ENCODE measurements around the gene RTL3. TPM values are rescaled to one million over a fixed set of nuclear protein-coding genes. Genes with fewer than 3 reads are reported as not detected.

The RTL3 gene
- polyA plus RNA-seq, 3 donors: not detected

DNA sequence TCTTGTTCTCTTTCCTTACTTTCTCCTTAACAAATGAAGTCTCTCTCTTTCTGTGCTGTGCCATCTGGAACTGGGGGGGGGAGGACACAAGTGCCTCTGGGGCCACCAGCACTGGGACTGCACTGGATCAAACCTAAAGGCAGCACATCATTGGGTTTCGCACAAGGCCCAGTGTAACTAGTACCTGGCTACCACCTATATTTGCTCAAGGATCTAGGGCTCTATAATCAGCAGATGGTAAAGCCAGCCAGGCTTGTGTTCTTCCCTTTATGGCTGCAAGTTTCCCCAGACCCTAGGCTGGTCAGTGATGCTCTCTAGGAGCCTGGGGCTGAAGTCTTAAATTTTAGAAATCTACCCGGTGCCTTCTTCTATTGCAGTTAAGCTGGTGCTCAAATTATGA, 40.1 kb downstream of the RTL3 start:
- H3K36me3 Mint-ChIP-seq: no peaks in the 10 kb centered on the region
- TF ChIP-seq, protein P1, sequence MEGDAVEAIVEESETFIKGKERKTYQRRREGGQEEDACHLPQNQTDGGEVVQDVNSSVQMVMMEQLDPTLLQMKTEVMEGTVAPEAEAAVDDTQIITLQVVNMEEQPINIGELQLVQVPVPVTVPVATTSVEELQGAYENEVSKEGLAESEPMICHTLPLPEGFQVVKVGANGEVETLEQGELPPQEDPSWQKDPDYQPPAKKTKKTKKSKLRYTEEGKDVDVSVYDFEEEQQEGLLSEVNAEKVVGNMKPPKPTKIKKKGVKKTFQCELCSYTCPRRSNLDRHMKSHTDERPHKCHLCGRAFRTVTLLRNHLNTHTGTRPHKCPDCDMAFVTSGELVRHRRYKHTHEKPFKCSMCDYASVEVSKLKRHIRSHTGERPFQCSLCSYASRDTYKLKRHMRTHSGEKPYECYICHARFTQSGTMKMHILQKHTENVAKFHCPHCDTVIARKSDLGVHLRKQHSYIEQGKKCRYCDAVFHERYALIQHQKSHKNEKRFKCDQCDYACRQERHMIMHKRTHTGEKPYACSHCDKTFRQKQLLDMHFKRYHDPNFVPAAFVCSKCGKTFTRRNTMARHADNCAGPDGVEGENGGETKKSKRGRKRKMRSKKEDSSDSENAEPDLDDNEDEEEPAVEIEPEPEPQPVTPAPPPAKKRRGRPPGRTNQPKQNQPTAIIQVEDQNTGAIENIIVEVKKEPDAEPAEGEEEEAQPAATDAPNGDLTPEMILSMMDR (IDR thresholded peaks at IDR 0.05): no peak
- H3K4me1 ChIP-seq (ENCODE audit: control insufficient read depth in 1 of 2, insufficient read depth in 2 of 2, low read length in 2 of 2): no peaks in the 10 kb centered on the region
- no peaks in the 10 kb centered on the region for H3K4me1 Mint-ChIP-seq
- H4K20me1 ChIP-seq (ENCODE audit: insufficient read depth, low read length): no peaks in the 10 kb centered on the region
- H3K36me3 ChIP-seq (replicated peaks in 1 of 2; ENCODE audit: control insufficient read depth in 1 of 2, insufficient read depth in 2 of 2, low read length in 2 of 2): no peaks in the 10 kb centered on the region
- peaks cover 0 to 7% (median 0%) of the 10 kb centered on the region in 3 donors for H3K27me3 Mint-ChIP-seq (ENCODE audit: low read depth in 3 of 3)
- H2AFZ ChIP-seq (ENCODE audit: insufficient read depth, low read depth, low read length, poor library complexity, severe bottlenecking): no peak overlapping the region
- intact Hi-C loops (cut with micrococcal nuclease): no loop called here
- no CpG with 5 or more reads among the region's 2 CpGs for whole genome bisulfite sequencing (ENCODE audit: insufficient coverage)
- H3K9me3 Mint-ChIP-seq: peaks cover 0 to 8% (median 2%) of the 10 kb centered on the region in 7 donors
- H3K27ac Mint-ChIP-seq: no peak overlapping the region
- no peak overlapping the region for H3K9ac ChIP-seq (ENCODE audit: insufficient read depth, low read length, poor library complexity, severe bottlenecking)
- no peak overlapping the region for H3K4me2 ChIP-seq (replicated peaks; ENCODE audit: extremely low read depth, low read length, poor library complexity, severe bottlenecking)
- H3K79me2 ChIP-seq (ENCODE audit: insufficient read depth, low read length): no peaks in the 10 kb centered on the region
- no peak overlapping the region for H3K4me3 Mint-ChIP-seq
- no peak for DNase-seq
- H3K9me3 ChIP-seq (replicated peaks in 1 of 2; ENCODE audit: control insufficient read depth in 1 of 2, insufficient read depth in 1 of 2, low read length in 2 of 2): no peaks in the 10 kb centered on the region
- H3K4me3 ChIP-seq (replicated peaks in 1 of 3; ENCODE audit: low read depth in 2 of 3, low read length in 3 of 3): no peak overlapping the region
- H3K27me3 ChIP-seq (ENCODE audit: control insufficient read depth in 2 of 2, insufficient read depth in 2 of 2, low read length in 2 of 2): no peaks in the 10 kb centered on the region
- no peak overlapping the region for H3K27ac ChIP-seq (ENCODE audit: low read depth in 1 of 2, low read length in 2 of 2)

DNA sequence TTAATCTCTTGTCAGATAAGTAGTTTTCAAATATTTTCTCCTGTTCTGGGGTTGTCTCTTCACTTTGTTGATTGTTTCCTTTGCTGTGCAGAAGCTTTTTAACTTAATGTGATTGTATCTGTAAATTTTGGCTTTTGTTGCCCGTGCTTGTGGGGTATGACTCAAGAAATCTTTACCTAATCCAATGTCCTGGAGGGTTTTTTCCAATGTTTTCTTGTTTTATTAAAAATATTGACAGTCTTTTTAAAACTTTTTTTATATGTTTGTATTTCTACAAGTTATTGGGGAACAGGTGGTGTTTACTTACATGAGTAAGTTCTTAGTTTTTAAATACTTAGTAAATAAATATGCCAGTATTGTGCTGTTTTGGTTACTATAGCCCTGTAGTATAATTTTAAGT, 44.9 kb downstream of the RTL3 start:
- H3K4me2 ChIP-seq (replicated peaks; ENCODE audit: extremely low read depth, low read length, poor library complexity, severe bottlenecking): no peak overlapping the region
- no peak overlapping the region for H3K27ac ChIP-seq (ENCODE audit: low read depth in 1 of 2, low read length in 2 of 2)
- no peak overlapping the region for H2AFZ ChIP-seq (ENCODE audit: insufficient read depth, low read depth, low read length, poor library complexity, severe bottlenecking)
- no CpG with 5 or more reads among the region's 1 CpG for WGBS (ENCODE audit: insufficient coverage)
- H3K9ac ChIP-seq (ENCODE audit: insufficient read depth, low read length, poor library complexity, severe bottlenecking): no peak overlapping the region
- TF ChIP-seq, protein P1 (IDR thresholded peaks at IDR 0.05): no peak
- H3K4me1 ChIP-seq (ENCODE audit: control insufficient read depth in 1 of 2, insufficient read depth in 2 of 2, low read length in 2 of 2): no peaks in the 10 kb centered on the region
- no peak for DNase-seq
- H4K20me1 ChIP-seq (ENCODE audit: insufficient read depth, low read length): no peaks in the 10 kb centered on the region
- Mint-ChIP-seq H3K4me3 (no peak overlapping the region), H3K4me1 (no peaks in the 10 kb centered on the region), H3K9me3 (peaks cover 0 to 10% (median 5%) of the 10 kb centered on the region in 7 donors), H3K27me3 (ENCODE audit: low read depth in 3 of 3) (peaks cover 0 to 7% (median 2%) of the 10 kb centered on the region in 3 donors), H3K36me3 (no peaks in the 10 kb centered on the region), H3K27ac (no peak overlapping the region)
- H3K79me2 ChIP-seq (ENCODE audit: insufficient read depth, low read length): no peaks in the 10 kb centered on the region
- H3K9me3 ChIP-seq (replicated peaks in 1 of 2; ENCODE audit: control insufficient read depth in 1 of 2, insufficient read depth in 1 of 2, low read length in 2 of 2): no peaks in the 10 kb centered on the region
- H3K4me3 ChIP-seq (replicated peaks in 1 of 3; ENCODE audit: low read depth in 2 of 3, low read length in 3 of 3): no peak overlapping the region
- H3K27me3 ChIP-seq (ENCODE audit: control insufficient read depth in 2 of 2, insufficient read depth in 2 of 2, low read length in 2 of 2): no peaks in the 10 kb centered on the region
- H3K36me3 ChIP-seq (replicated peaks in 1 of 2; ENCODE audit: control insufficient read depth in 1 of 2, insufficient read depth in 2 of 2, low read length in 2 of 2): no peaks in the 10 kb centered on the region
- intact Hi-C loops (cut with micrococcal nuclease): no loop called here

Other genes starting within 250 kb of the RTL3 start
- gene LPAR4, start 88.4 kb upstream of the RTL3 start, polyA plus RNA-seq: not detected